NCI-H2029 (cell line): ENCODE measurements around the gene OCLN.
"Not testable (repeated sequence)": the region's sequence is repeated elsewhere in the genome, so short reads cannot be mapped to it uniquely, and the experiment has no call there.

Experiments
- DNase-seq: peaks from one replicate; lab custom pipeline; 2025; lab: John Stamatoyannopoulos, UW

The OCLN gene

GRCh38 chr5:69491027-69491426 lies 1.6 kb upstream of the OCLN start:
- no peak for DNase-seq

- no peak for DNase-seq
These were observed 676 bp upstream of the OCLN start for GRCh38 chr5:69491838-69492390.

GRCh38 chr5:69492923-69493395 lies 369 bp downstream of the OCLN start:
- DNase-seq, result peak; percentile 39

DNA sequence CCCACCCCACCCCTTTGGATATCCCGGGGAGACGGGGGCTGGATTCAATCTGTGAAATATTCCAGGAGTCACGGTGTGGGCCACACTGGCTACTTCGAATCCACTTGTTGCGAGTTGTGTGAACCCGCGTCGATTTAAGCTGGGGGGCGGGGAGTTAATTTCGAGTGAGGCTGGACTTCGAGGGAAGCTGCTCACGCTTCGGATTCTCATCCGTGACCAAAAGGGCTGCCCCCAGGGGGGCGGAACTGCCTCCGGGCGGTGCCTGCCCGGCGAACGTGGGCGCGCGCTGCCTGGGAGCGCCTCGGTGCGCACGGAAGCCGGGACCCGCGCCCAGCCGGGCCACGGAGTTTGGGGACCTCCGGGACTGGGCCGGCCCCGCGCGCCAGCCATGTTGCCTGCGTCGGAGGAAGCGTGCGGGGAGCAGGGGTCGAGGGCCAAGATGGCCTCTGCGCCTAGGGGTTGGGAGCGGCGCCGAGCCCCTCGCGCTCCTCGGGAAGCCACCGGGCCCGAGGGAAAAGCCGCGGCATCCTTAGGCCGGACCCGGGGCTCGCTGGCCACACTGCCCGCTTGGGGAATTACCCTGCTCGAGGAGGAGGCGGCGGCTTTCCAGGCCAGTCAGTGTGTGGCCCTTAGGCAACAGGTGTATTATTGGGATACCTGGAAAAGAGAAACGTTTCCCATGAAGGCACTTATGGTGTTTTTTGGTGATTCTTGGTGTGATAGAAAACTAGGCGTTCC lies 975 bp downstream of the OCLN start:
- DNase-seq, result peak; percentile 23

- DNase-seq, result no peak
These were observed 1.9 kb downstream of the OCLN start for GRCh38 chr5:69494452-69494851.

DNA sequence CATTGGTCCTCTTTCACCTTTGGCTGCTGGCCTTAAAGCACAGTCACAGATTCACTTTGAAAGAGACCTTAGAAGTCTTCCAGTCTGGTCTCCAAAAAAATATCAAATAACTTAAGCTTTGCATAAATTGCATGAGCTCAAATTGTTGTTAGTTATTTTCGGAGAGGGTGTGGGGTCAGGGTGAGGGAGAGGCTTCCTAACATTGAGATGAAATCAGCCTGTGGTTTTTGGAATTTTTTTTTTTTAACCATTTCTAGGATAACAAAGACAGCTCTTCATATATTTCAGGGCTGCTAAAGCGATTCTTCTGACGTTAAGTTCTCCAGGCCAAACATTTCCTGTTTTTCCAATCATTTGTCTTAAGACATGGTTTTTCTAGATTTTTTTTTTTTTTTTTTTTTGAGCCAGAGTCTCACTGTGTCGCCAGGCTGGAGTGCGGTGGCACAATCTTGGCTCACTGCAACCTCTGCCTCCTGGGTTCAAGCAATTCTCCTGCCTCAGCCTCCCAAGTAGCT lies 4.5 kb downstream of the OCLN start:
- DNase-seq, result no peak

DNA sequence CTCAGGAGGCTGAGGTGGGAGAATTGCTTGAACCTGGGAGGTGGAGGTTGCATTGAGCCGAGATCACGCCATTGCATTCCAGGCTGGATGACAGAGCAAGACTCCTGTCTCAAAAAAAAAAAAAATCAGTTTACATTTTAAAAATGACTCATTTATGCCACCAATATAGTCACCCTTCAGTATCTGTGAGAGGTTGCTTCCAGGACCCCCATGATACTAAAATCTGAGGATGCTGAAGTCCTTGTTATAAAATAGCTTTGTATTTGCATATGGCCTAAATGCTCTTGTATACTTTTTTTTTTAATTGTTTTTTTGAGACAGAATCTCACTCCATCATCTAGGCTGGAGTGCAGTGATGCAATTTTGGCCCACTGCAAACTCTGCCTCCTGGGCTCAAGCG lies 5.8 kb downstream of the OCLN start:
- DNase-seq, result no peak

DNA sequence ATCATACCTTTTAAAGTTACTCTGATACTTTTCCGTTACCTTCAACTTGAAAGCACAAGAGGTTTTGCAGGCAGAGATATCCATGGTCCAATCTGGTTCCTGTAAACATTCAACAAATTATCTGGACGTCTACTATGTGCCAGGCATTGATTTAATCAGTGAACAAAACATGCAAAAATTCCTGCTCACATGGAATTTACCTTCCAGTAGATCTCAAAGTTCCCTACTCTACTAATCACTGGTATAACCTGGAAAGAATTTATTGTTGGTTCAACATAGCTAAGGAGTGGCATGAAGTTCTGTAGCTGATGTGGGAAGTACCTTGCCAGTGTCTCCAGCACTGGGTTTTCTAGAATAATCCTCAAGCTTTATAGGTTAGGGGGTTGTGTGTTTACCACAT lies 9.8 kb downstream of the OCLN start:
- DNase-seq, result no peak

DNA sequence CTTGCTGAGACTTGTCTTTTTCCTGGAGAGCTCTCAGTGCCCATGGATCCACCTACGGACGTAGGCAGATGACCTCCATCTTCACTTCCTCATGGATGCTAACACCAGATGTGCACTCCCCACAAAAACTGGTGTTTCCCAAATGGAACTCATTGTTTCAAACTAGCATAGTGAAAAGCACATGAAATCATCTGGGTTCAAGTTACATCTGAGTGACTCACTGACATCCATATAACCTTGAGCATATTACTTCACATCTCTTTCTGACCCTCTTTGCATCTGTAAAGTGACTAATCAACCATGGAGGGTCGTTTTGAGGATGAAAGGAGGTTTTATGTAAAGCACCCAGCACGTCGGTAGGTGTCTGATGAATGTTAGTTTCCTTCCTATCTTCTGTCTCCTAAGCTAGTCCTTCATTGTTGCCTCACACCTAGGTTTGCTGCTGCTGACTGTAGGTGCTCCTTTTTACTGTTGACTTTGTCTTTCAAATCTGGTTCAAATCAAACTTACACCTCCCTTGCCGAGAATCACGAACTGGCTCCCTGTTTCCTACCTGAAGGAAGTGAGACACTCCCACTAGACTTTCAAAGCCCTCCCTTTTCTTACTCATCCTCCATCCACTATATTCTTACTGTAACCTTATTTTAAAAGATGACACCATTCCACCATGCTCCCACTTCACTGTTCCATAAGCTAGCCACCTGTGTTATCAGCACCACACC lies 10.3 kb downstream of the OCLN start:
- DNase-seq, result no peak

DNA sequence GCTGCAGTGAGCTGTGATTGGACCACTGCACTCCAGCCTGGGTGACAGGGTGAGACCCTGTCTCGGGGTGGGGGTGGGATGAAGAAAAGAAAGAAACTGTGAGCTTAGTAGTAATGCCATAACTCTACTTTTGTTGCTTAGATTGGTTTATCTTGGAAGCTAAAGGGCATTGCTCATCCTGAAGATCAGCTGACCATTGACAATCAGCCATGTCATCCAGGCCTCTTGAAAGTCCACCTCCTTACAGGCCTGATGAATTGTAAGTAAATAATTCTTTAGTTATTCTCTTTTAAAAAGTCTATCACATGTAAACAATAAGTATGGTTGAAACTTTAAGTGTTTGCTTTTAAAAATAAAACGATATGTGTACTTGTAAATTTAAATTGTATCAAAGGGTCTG lies 11.4 kb downstream of the OCLN start:
- DNase-seq, result no peak

DNA sequence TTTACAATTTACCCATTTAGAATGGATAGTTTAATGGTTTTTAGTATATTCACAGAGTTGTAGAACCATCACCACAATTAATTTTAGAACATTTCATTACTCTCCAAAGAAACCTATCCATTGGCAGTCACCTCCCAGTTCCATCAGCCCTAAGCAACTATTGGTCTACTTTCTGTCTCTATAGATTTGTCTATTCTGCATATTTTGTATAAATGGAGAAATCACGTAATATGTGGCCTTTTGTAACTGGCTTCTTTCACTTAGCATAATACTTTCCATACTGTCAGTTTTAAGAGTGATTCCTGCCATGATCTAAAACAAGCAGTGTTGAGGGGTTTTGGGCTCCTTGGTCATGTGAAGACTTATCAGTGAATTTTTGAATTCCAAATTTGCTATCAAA lies 12.7 kb downstream of the OCLN start:
- no peak for DNase-seq

GRCh38 chr5:69509212-69509611 lies 16.6 kb downstream of the OCLN start:
- no peak for DNase-seq

DNA sequence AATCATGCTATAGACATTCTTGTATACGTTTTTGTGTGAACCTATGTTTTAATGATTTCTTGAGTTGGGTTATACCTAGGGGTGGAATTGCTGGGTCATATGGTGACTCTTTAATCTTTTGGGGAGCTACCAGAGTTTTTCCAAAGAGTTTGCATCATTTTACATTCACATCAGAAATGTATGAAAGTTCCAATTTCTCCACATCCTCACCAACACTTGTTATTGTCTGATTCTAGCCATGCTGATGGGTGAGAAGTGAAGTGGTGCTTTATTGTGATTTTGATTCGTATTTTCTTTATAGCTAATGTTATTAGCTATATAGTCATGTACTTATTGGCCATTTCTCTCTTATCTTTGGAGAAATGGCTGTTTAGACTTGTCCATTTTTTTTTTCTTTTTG lies 18.1 kb downstream of the OCLN start:
- no peak for DNase-seq

DNA sequence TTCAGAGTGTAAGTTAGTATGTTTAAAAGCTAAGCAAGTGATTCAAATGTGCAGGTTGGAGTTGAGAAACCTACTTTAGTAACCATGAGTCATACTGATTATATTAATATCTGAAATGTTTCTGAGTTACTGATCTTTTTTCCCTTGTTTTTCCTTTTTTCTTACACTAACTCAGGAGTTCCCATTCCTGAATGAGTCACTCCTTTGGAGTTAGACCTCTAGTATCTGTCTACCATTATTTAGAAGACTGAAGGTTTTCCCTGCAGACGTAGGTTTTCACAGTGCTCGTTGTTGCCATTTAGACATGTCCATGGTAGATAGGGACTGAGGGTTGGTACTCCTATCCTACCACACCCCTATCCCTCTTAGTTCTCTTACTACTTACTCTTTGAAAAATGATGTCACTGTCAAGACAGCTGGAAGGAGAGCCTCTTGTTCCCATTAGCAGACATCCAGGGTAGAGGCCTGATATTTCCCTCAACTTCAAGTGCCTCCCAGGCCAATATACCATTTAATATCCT lies 20.2 kb downstream of the OCLN start:
- DNase-seq, result no peak

DNA sequence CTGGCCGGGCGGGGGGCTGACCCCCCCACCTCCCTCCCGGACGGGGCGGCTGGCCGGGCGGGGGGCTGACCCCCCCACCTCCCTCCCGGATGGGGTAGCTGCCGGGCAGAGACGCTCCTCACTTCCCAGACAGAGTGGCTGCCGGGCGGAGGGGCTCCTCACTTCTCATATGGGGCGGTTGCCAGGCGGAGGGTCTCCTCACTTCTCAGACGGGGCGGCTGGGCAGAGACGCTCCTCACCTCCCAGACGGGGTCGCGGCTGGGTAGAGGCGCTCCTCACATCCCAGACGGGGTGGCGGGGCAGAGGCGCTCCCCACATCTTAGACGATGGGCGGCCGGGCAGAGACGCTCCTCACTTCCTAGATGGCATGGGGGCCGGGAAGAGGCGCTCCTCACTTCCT lies 23.0 kb downstream of the OCLN start:
- DNase-seq, result not testable (repeated sequence)

DNA sequence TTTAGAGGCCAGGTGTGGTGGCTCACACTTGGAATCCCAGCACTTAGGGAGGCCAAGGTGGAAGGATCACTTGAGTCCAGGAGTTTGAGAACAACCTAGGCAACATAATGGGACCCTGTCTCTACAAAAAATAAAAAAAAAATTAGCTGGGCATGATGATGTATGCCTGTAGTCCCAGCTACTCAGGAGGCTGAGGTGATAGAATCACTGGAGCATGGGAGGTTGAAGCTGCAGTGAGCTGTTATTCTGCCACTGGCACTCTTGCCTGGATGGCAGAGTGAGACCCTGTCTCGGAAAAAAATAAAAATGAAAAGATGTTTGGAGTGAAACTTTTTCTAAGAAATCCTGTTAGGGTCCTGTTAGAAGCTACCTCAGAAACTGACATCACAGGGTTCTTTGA lies 24.2 kb downstream of the OCLN start:
- no peak for DNase-seq

- peak; percentile 73 for DNase-seq
These were observed 25.2 kb downstream of the OCLN start for GRCh38 chr5:69517763-69518212.

DNA sequence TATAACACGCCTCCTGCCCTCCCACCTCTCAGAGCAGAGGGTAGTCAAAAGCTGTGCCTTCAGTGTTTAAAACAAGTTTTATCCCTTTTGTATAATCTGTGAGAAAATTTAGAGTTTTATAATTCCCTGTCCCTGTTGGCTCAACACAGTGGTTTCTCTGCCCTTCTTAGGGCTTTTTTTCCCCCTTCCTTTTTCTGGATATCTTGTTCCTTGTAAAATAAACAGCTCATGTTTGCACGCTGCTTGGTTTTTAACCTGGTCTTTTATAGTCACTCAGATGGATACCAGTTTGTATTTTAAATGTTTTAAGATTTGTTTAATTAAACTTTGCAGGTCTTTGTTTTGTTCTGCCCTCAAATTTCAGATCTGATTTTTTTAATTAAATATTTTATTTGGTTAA lies 26.7 kb downstream of the OCLN start:
- DNase-seq, result no peak

DNA sequence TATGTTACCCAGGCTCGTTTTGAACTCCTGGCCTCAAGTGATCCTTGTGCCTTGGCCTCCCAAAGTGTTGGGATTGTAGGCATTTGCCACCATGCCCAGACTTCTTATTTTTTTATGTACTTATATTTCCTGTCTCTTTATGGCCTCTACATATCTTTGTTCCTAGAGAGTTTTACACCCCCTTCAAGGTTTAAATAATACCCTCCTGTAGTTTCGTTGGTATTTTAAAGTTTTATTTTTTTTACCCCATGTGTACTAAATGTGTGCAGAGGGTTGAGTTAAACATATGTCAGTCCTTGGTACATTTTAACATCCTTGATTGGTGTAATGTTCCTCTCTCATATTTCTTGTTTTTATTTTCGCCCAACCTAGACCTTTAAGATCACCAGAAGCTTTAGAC lies 29.4 kb downstream of the OCLN start:
- no peak for DNase-seq

- no peak for DNase-seq
These were observed 32.9 kb downstream of the OCLN start for GRCh38 chr5:69525490-69525889.

DNA sequence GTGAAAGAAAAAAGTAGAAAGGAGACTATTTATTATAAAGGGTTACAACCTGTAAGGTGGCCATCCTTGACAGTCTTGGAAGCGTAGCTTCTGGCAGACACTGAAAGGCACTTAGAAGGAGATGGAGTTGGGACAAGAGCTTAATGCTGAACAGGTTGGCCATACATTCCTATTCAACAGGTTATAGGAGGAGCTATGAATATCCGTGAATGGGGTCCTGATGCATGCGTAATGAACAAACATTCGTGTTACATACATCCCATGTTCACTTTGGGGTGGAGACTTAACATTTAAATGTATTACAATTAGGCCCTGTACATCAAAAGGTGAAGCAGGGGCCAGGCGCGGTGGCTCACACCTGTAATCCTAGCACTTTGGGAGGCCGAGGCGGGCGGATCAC lies 34.1 kb downstream of the OCLN start:
- DNase-seq, result no peak

DNA sequence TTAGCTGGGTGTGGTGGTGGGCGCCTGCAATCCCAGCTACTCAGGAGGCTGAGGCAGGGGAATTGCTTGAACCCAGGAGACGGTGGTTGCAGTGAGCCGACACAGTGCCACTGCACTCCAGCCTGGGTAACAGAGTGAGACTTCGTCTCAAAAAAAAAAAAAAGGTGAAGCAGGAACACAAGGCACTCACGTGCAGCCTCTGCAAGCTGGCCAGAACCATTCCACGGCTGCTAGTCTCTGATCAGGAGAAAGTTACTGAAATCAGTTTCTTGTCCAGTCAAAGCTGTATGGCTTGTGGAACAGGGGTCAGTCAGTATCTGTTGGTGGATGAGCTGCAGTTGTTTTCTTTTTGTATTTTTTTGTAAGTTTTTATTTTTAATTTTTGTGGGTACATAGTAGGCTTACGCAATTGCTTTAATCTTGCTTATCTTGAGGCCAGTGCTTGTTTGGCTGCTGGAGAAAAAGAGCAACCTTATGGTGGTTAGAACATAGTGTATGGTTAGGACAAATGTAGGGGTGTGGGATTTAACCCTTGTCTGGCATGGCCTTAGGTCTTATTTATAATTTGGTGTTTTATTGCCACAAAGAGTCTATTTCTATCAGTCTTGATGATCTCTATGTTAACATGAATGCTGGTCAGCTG lies 34.7 kb downstream of the OCLN start:
- DNase-seq, result no peak
